Measurements from ENCODE around the gene EXO5. TPM values are rescaled to one million over a fixed set of nuclear protein-coding genes. Genes with fewer than 3 reads are reported as not detected.

EXO5 gene
- total RNA-seq (2022), result 6.4 and 9.1 TPM in 2 replicates
- Bru-seq, nascent RNA, result percentile 64 among the genes with signal in this experiment
- percentile 68 among the genes with signal in this experiment for BruChase-seq, experiment 1, labeled RNA remaining after a 2-hour chase
- percentile 48 among the genes with signal in this experiment for BruChase-seq, experiment 2, labeled RNA remaining after a 6-hour chase
- long read RNA-seq, partial matches to known transcripts, result 0 of 8 reads
- long read RNA-seq, other reads (novel, unspliced or antisense), result 4 of 8 reads

DNA sequence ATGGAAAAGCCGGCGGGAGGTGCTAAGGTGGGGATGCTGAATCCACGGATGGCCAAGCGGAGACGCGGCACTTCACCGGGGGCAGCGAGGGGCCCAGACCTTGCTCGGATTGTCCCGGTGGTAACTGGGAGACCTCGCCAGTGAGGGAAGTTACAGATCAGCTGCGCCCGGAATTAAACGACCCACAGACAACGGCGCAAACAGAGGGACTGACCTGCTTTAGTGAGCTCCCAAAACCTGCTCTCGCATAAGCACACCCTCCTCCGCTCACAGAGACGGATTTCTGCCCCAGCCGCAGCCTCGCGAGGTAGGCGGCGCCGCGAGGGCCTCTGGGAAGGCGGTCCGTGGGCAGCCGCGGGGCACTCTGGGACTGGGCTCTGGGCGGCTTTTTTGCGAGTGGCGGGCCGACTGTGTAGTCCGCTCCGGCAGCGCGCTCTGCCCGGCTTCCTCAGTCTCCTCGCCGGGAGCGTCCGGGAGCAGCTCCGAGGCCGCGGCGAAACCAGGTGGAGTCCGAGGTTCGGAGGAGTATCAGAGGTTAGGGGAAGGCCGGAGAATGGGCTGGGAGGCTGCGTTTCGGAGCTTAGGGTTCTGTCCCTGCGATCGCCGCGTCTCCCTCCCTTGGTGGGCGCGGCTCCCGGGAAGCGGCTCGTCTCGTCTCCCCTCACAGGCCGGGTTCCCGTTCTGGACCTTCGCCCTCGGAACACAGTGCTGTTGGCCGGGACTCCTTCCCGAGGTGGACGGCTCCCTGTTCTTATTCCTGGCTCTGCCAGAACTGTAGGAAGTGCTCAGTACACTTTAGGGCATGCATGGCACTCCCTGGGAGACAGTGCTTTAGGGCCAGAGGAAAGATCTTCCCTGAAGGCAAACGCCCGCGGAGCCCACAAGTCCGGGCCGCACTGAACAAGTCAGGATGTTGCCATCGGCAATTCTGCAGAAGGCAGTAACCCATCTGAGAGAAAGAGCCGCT, at the start of gene EXO5:
Gene EXO5 (plus strand): TSS at position 393 of the 967 bp plus-strand sequence. CDS start 5,778 bp downstream, outside the sequence.
- Mint-ChIP-seq H3K27me3 (ENCODE audit: insufficient read depth, unreplicated experiment) (no peaks in the 10 kb centered on the region), H3K27ac (ENCODE audit: unreplicated experiment) (peak within 1 kb of the TSS; percentile 90), H3K4me3 (ENCODE audit: unreplicated experiment) (peak within 1 kb of the TSS; percentile 83), H3K9me3 (ENCODE audit: unreplicated experiment) (peaks cover 9% of the 10 kb centered on the region), H3K36me3 (ENCODE audit: insufficient read depth, unreplicated experiment) (peaks cover 9% of the 10 kb centered on the region), H3K4me1 (ENCODE audit: low read depth, unreplicated experiment) (peaks cover 8% of the 10 kb centered on the region)
- Histone ChIP-seq H3K9me3 (no peaks in the 10 kb centered on the region), H3K27me3 (replicated peaks; ENCODE audit: control insufficient read depth, insufficient read depth, low read length) (no peaks in the 10 kb centered on the region), H3K4me3 (ENCODE audit: low read depth, low read length) (peak within 1 kb of the TSS; percentile 52), H3K36me3 (ENCODE audit: control insufficient read depth, insufficient read depth, low read length) (no peaks in the 10 kb centered on the region), H3K4me1 (no peaks in the 10 kb centered on the region)
- ChIA-PET CTCF (interaction anchor here (0.6 kb wide), 1 partner anchor 13 kb away, joined by 3 read pairs; no protein-coding TSS in a partner anchor), POLR2A (interaction anchor here (0.6 to 1.0 kb wide), 3 partner anchors 18 to 183 kb away, joined by 3 to 9 read pairs (median 4); partner anchors contain the start of genes NFYC and ZNF684)
- intact Hi-C loops (cut with micrococcal nuclease; ENCODE audit: unreplicated experiment), result no loop called here
- TF ChIP-seq, protein P1, sequence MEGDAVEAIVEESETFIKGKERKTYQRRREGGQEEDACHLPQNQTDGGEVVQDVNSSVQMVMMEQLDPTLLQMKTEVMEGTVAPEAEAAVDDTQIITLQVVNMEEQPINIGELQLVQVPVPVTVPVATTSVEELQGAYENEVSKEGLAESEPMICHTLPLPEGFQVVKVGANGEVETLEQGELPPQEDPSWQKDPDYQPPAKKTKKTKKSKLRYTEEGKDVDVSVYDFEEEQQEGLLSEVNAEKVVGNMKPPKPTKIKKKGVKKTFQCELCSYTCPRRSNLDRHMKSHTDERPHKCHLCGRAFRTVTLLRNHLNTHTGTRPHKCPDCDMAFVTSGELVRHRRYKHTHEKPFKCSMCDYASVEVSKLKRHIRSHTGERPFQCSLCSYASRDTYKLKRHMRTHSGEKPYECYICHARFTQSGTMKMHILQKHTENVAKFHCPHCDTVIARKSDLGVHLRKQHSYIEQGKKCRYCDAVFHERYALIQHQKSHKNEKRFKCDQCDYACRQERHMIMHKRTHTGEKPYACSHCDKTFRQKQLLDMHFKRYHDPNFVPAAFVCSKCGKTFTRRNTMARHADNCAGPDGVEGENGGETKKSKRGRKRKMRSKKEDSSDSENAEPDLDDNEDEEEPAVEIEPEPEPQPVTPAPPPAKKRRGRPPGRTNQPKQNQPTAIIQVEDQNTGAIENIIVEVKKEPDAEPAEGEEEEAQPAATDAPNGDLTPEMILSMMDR (IDR thresholded peaks at IDR 0.05; ENCODE audit: insufficient read depth in 1 of 2, low read depth in 1 of 2, low read length in 1 of 2, severe bottlenecking in 1 of 2, unreplicated experiment in 1 of 2), result no peak
- DNase-seq, result peak; percentile 79 to 81
- TSS peak; percentile 60 for BruUV-seq (replicated peaks)

DNA sequence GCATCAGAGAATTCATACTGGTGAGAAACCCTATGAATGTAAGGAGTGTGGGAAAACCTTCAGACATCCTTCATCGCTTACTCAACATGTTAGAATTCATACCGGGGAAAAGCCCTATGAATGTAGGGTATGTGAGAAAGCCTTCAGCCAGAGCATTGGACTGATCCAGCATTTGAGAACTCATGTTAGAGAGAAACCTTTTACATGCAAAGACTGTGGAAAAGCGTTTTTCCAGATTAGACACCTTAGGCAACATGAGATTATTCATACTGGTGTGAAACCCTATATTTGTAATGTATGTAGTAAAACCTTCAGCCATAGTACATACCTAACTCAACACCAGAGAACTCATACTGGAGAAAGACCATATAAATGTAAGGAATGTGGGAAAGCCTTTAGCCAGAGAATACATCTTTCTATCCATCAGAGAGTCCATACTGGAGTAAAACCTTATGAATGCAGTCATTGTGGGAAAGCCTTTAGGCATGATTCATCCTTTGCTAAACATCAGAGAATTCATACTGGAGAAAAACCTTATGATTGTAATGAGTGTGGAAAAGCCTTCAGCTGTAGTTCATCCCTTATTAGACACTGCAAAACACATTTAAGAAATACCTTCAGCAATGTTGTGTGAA, 45.5 kb upstream of the EXO5 start:
- intact Hi-C loops (cut with micrococcal nuclease; ENCODE audit: unreplicated experiment), result no loop called here
- no peak for DNase-seq
- H3K27me3 Mint-ChIP-seq (ENCODE audit: insufficient read depth, unreplicated experiment), result no peaks in the 10 kb centered on the region
- CTCF ChIA-PET, result no interaction called here
- POLR2A ChIA-PET, result no interaction called here
- TF ChIP-seq, protein P1 (IDR thresholded peaks at IDR 0.05; ENCODE audit: insufficient read depth in 1 of 2, low read depth in 1 of 2, low read length in 1 of 2, severe bottlenecking in 1 of 2, unreplicated experiment in 1 of 2), result no peak
- Histone ChIP-seq H3K36me3 (ENCODE audit: control insufficient read depth, insufficient read depth, low read length) (no peaks in the 10 kb centered on the region), H3K9me3 (peaks cover 3% of the 10 kb centered on the region), H3K4me1 (no peaks in the 10 kb centered on the region), H3K4me3 (ENCODE audit: low read depth, low read length) (no peak overlapping the region), H3K27me3 (replicated peaks; ENCODE audit: control insufficient read depth, insufficient read depth, low read length) (no peaks in the 10 kb centered on the region)
- H3K4me1 Mint-ChIP-seq (ENCODE audit: low read depth, unreplicated experiment), result no peaks in the 10 kb centered on the region
- H3K4me3 Mint-ChIP-seq (ENCODE audit: unreplicated experiment), result no peak overlapping the region
- BruUV-seq (replicated peaks), result no TSS peak
- peaks cover 42% of the 10 kb centered on the region for H3K9me3 Mint-ChIP-seq (ENCODE audit: unreplicated experiment)
- peaks cover 12% of the 10 kb centered on the region for H3K36me3 Mint-ChIP-seq (ENCODE audit: insufficient read depth, unreplicated experiment)
- H3K27ac Mint-ChIP-seq (ENCODE audit: unreplicated experiment), result no peak overlapping the region

- Mint-ChIP-seq H3K27ac (ENCODE audit: unreplicated experiment) (no peak overlapping the region), H3K36me3 (ENCODE audit: insufficient read depth, unreplicated experiment) (no peaks in the 10 kb centered on the region), H3K9me3 (ENCODE audit: unreplicated experiment) (peaks cover 54% of the 10 kb centered on the region), H3K4me1 (ENCODE audit: low read depth, unreplicated experiment) (no peaks in the 10 kb centered on the region), H3K4me3 (ENCODE audit: unreplicated experiment) (no peak overlapping the region), H3K27me3 (ENCODE audit: insufficient read depth, unreplicated experiment) (no peaks in the 10 kb centered on the region)
- no TSS peak for BruUV-seq (replicated peaks)
- 0 out of 2 replicates have a peak, but pooled peaks cover 3% of the 10 kb centered on the region for H3K9me3 ChIP-seq
- no peaks in the 10 kb centered on the region for H3K36me3 ChIP-seq (ENCODE audit: control insufficient read depth, insufficient read depth, low read length)
- no peak overlapping the region for H3K4me3 ChIP-seq (ENCODE audit: low read depth, low read length)
- H3K27me3 ChIP-seq (replicated peaks; ENCODE audit: control insufficient read depth, insufficient read depth, low read length), result no peaks in the 10 kb centered on the region
- POLR2A ChIA-PET, result no interaction called here
- intact Hi-C loops (cut with micrococcal nuclease; ENCODE audit: unreplicated experiment), result no loop called here
- H3K4me1 ChIP-seq, result no peaks in the 10 kb centered on the region
- TF ChIP-seq, protein P1 (IDR thresholded peaks at IDR 0.05; ENCODE audit: insufficient read depth in 1 of 2, low read depth in 1 of 2, low read length in 1 of 2, severe bottlenecking in 1 of 2, unreplicated experiment in 1 of 2), result no peak
- CTCF ChIA-PET, result no interaction called here
- DNase-seq, result no peak
These were observed 39.2 kb upstream of the EXO5 start for GRCh38 chr1:40469327-40469726.

Measured in Caco-2 (cell line).